Esophagus squamous epithelium (tissue), 5 donors: ENCODE measurements around the gene CBR3. TPM values are rescaled to one million over a fixed set of nuclear protein-coding genes. Genes with fewer than 3 reads are reported as not detected.

Source experiments
- DNase-seq: peaks from one replicate; lab custom pipeline; 2025; lab: John Stamatoyannopoulos, UW
- H3K27ac ChIP-seq, 4 donors: fragments of 200-600 bp; sonication (generic); one replicate each; pipeline ENCODE4 v1.5.1; 2016 to 2019; ENCODE audit warnings: mild to moderate bottlenecking in 1 of 4
- H3K27me3 ChIP-seq, 4 donors: fragments of 200-600 bp; sonication (generic); 1 replicate in 3 of 4; 2 replicates in 1 of 4; pipeline versions ENCODE4 v1.5.1 to v1.6.0; 2017 to 2021; ENCODE audit warnings: antibody characterized with exemption in 1 of 4
- H3K36me3 ChIP-seq, 3 donors: fragments of 200-600 bp; sonication (generic); one replicate each; pipeline ENCODE4 v1.5.1; 2016 to 2019
- H3K4me1 ChIP-seq, 3 donors: fragments of 200-600 bp; sonication (generic); one replicate each; pipeline ENCODE4 v1.5.1; 2017 to 2019
- H3K4me3 ChIP-seq, 4 donors: fragments of 200-600 bp; sonication (generic); 1 replicate in 3 of 4; 2 replicates in 1 of 4; pipeline ENCODE4 v1.5.1; 2016 to 2019; ENCODE audit warnings: mild to moderate bottlenecking in 2 of 4, moderate library complexity in 1 of 4
- H3K9me3 ChIP-seq, 3 donors: fragments of 200-600 bp; sonication (generic); one replicate each; pipeline ENCODE4 v1.5.1; 2016 to 2019
- POLR2A ChIP-seq, 4 donors: fragments of 450-650 bp; IDR thresholded peaks; one replicate each; pipeline ENCODE4 v1.6.1; 2017; ENCODE audit warnings: antibody characterized with exemption in 4 of 4, mild to moderate bottlenecking in 4 of 4, moderate library complexity in 3 of 4
- whole genome bisulfite sequencing, 2 donors: methylation state at CpG; one replicate each; pipeline ENCODE4 v1.1.5; 2018; 5-methylcytosine and 5-hydroxymethylcytosine counted together
- intact Hi-C: fragments of 100-400 bp; cut with DNase I; formaldehyde crosslinking; loops from one replicate; pipeline ENCODE4 v1.15.0; 2022
- total RNA-seq, 4 donors: library from RNA; depleted of rRNA; stranded (reverse); fragments of >200 nt; gene quantifications; one replicate each; pipeline ENCODE4 v1.1.0, GENCODE V29; 2016
- TF ChIP-seq, protein P1 (sequence below), 6 experiments: fragments of 450-650 bp in 4 of 6; fragments of 200-600 bp in 2 of 6; sonication (generic) in 2 of 6; IDR thresholded peaks; one replicate each; pipeline ENCODE4 v1.5.1; 2016 to 2019; ENCODE audit warnings: antibody characterized with exemption in 6 of 6, mild to moderate bottlenecking in 4 of 6, moderate library complexity in 4 of 6
- donor health status: DM: yes; HTN: yes; CAD: no.

The CBR3 gene
- total RNA-seq, 4 donors from 2014 or later, result 67.3 to 158 (median 122) TPM

DNA sequence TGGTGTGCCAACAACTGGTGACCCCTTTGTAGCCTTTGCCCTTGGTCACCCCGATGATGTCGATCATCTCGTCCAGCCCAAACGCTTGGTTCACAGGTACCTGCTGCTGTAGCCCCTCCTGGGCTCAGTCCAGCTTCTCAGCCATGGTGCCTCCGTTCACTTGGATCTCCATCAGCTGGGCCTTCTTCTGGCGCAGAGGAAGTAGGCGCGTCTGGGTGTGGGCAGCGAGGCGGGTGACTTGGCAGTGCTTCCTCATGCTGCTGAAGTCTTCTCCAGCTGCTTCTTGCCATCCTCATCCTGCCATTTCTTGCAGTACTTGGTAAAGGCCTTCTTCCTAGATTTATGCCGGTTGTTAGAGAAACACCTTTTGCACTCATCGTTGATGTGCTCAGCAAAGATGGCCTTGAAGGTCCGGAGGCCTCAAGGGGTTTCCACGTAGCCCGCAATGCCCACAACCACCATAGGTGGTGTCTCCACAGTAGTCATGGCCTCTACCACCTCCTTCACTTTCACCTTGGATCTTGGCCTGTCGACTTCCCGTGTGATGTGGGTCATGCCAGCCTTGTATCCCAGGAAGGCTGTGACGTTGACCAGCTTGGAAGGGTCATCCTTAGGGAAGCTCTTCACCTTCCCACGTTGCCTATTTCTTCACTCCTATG, 34.7 kb downstream of the CBR3 start:
- Histone ChIP-seq H3K36me3 (peaks cover 0 to 63% (median 0%) of the 10 kb centered on the region in 3 donors), H3K9me3 (no peaks in the 10 kb centered on the region), H3K4me1 (peaks cover 0 to 8% (median 0%) of the 10 kb centered on the region in 3 donors), H3K27ac (no peak overlapping the region), H3K4me3 (no peak overlapping the region), H3K27me3 (no peaks in the 10 kb centered on the region)
- TF ChIP-seq, protein P1, sequence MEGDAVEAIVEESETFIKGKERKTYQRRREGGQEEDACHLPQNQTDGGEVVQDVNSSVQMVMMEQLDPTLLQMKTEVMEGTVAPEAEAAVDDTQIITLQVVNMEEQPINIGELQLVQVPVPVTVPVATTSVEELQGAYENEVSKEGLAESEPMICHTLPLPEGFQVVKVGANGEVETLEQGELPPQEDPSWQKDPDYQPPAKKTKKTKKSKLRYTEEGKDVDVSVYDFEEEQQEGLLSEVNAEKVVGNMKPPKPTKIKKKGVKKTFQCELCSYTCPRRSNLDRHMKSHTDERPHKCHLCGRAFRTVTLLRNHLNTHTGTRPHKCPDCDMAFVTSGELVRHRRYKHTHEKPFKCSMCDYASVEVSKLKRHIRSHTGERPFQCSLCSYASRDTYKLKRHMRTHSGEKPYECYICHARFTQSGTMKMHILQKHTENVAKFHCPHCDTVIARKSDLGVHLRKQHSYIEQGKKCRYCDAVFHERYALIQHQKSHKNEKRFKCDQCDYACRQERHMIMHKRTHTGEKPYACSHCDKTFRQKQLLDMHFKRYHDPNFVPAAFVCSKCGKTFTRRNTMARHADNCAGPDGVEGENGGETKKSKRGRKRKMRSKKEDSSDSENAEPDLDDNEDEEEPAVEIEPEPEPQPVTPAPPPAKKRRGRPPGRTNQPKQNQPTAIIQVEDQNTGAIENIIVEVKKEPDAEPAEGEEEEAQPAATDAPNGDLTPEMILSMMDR (IDR thresholded peaks at IDR 0.05), result no peak
- TF ChIP-seq POLR2A (IDR thresholded peaks at IDR 0.05), result no peak
- no peak for DNase-seq
- intact Hi-C loops, result no loop called here
- WGBS, 2 donors, result 88 to 91% methylated on average over 11 to 15 of the region's 19 CpGs

- WGBS, 2 donors, result 89 to 92% methylated on average over 6 of the region's 6 CpGs
- Histone ChIP-seq H3K4me3 (no peak overlapping the region), H3K4me1 (peaks cover 0 to 7% (median 0%) of the 10 kb centered on the region in 3 donors), H3K36me3 (peaks cover 0 to 55% (median 0%) of the 10 kb centered on the region in 3 donors), H3K27ac (no peak overlapping the region), H3K9me3 (no peaks in the 10 kb centered on the region), H3K27me3 (no peaks in the 10 kb centered on the region)
- no peak for TF ChIP-seq POLR2A (IDR thresholded peaks at IDR 0.05)
- TF ChIP-seq, protein P1 (IDR thresholded peaks at IDR 0.05), result no peak
- intact Hi-C loops, result no loop called here
- no peak for DNase-seq
Observed at GRCh38 chr21:36170823-36171222, 35.9 kb downstream of the CBR3 start.

DNA sequence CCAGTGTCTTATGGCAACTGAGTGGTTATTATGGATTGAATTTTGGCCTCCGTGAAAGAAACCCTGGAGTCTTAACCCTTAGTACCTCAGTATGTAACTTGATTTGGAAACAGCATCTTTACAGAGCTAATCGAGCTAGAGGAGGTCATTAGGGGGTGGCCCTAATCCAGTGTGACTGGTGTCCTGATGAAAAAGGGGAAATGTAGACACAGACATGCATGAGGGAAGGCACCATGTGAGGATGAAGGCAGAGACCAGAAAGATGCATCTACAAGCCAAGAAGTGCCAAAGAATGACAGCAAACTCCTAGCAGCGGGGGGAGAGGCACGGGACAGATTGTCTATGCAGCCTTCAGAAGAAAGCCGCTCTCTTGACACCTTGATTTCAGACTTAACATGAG, 36.5 kb downstream of the CBR3 start:
- Histone ChIP-seq H3K4me1 (peaks cover 0 to 9% (median 0%) of the 10 kb centered on the region in 3 donors), H3K36me3 (peaks cover 0 to 50% (median 0%) of the 10 kb centered on the region in 3 donors), H3K27ac (no peak overlapping the region), H3K4me3 (no peak overlapping the region), H3K9me3 (no peaks in the 10 kb centered on the region), H3K27me3 (no peaks in the 10 kb centered on the region)
- no peak for TF ChIP-seq POLR2A (IDR thresholded peaks at IDR 0.05)
- TF ChIP-seq, protein P1 (IDR thresholded peaks at IDR 0.05), result no peak
- intact Hi-C loops, result no loop called here
- 74 to 81% methylated on average over 5 of the region's 5 CpGs for WGBS, 2 donors
- DNase-seq, result no peak

- Histone ChIP-seq H3K4me1 (peaks cover 0 to 13% (median 0%) of the 10 kb centered on the region in 3 donors), H3K4me3 (no peak overlapping the region), H3K36me3 (peaks cover 0 to 45% (median 0%) of the 10 kb centered on the region in 3 donors), H3K27me3 (no peaks in the 10 kb centered on the region), H3K27ac (no peak overlapping the region), H3K9me3 (no peaks in the 10 kb centered on the region)
- DNase-seq, result no peak
- TF ChIP-seq, protein P1 (IDR thresholded peaks at IDR 0.05), result no peak
- TF ChIP-seq POLR2A (IDR thresholded peaks at IDR 0.05), result no peak
- 81 to 93% methylated on average over 9 of the region's 9 CpGs for WGBS, 2 donors
- intact Hi-C loops, result no loop called here
Observed at GRCh38 chr21:36171741-36172331, 37.0 kb downstream of the CBR3 start.

GRCh38 chr21:36174780-36175179, 39.9 kb downstream of the CBR3 start:
- DNase-seq, result no peak
- peaks cover 0 to 39% (median 0%) of the 10 kb centered on the region in 3 donors for H3K36me3 ChIP-seq
- no peak overlapping the region for H3K27ac ChIP-seq
- whole genome bisulfite sequencing, 2 donors, result 93 to 95% methylated on average over 5 to 6 of the region's 6 CpGs
- intact Hi-C loops, result no loop called here
- no peak overlapping the region for H3K4me3 ChIP-seq
- no peaks in the 10 kb centered on the region for H3K9me3 ChIP-seq
- H3K27me3 ChIP-seq, result no peaks in the 10 kb centered on the region
- TF ChIP-seq, protein P1 (IDR thresholded peaks at IDR 0.05), result no peak
- TF ChIP-seq POLR2A (IDR thresholded peaks at IDR 0.05), result no peak
- H3K4me1 ChIP-seq, result peaks cover 0 to 13% (median 0%) of the 10 kb centered on the region in 3 donors
